Esophagus muscularis mucosa (tissue), 4 donors: Measurements from ENCODE around the gene ASMTL.

Experiments used
- EP300 ChIP-seq: sonication (generic); formaldehyde crosslinking; IDR thresholded peaks from one replicate; pipeline ENCODE4 v1.6.1; 2017; ENCODE audit warnings: antibody characterized with exemption
- POLR2A ChIP-seq: fragments of 450-650 bp; IDR thresholded peaks from one replicate; pipeline ENCODE4 v1.6.1; 2017; ENCODE audit warnings: antibody characterized with exemption, moderate library complexity, mild to moderate bottlenecking, low read depth
- TF ChIP-seq, protein P1 (sequence below), 3 experiments: fragments of 200-600 bp in 2 of 3; fragments of 450-650 bp in 1 of 3; sonication (generic) in 2 of 3; IDR thresholded peaks; one replicate each; pipeline ENCODE4 v1.5.1; 2017 to 2019; ENCODE audit warnings: antibody characterized with exemption in 3 of 3, mild to moderate bottlenecking in 2 of 3, moderate library complexity in 1 of 3

DNA sequence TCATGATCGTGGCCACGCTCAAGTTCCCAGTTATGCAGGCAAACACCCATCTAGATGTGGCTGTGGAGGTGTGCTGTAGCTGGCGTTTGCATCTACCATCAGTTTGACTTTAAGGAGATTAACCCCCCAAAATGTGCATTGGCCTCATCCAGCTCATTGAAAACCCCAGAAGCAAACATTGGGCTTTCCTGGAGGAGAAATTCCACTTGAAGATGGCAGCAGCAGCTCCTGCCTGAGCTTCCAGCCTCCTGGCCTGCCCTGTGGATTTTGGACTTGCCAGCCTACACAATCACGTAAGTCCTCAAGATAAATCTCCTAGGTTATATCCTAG, 30.6 kb downstream of the ASMTL start:
- TF ChIP-seq POLR2A (no peak), EP300 (no peak)
- TF ChIP-seq, protein P1, sequence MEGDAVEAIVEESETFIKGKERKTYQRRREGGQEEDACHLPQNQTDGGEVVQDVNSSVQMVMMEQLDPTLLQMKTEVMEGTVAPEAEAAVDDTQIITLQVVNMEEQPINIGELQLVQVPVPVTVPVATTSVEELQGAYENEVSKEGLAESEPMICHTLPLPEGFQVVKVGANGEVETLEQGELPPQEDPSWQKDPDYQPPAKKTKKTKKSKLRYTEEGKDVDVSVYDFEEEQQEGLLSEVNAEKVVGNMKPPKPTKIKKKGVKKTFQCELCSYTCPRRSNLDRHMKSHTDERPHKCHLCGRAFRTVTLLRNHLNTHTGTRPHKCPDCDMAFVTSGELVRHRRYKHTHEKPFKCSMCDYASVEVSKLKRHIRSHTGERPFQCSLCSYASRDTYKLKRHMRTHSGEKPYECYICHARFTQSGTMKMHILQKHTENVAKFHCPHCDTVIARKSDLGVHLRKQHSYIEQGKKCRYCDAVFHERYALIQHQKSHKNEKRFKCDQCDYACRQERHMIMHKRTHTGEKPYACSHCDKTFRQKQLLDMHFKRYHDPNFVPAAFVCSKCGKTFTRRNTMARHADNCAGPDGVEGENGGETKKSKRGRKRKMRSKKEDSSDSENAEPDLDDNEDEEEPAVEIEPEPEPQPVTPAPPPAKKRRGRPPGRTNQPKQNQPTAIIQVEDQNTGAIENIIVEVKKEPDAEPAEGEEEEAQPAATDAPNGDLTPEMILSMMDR (IDR thresholded peaks at IDR 0.05), result no peak
